GM19023 (cell line): ENCODE results near the gene IRX1.

Experiments
- ATAC-seq: cut with Tn5 transposase; IDR thresholded peaks from one replicate; pipeline ENCODE4 v1.9.1; 2021; ENCODE audit warnings: mild to moderate bottlenecking, moderate library complexity; ENCODE audit not compliant: unreplicated experiment

The IRX1 gene

DNA sequence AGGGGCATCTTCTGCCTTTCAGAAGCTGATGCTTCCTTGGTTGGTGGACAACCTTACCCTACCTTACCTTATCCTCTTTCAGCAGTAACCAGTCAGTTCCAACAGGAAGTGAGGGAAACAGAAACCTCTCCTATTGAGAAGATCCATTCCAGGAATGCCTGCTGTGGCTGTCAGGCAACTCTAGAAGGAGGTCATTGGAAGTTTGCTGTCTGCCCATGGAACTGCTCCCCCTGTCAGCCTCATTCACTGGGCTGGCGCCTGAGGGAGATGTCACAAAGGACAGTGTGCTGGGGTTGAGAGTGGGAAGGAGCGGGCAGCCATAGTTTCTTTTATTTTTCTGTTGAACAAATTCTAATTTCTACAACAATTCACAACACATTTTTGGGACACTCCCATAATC is 54.7 kb downstream of the IRX1 start:
- ATAC-seq, result no peak

DNA sequence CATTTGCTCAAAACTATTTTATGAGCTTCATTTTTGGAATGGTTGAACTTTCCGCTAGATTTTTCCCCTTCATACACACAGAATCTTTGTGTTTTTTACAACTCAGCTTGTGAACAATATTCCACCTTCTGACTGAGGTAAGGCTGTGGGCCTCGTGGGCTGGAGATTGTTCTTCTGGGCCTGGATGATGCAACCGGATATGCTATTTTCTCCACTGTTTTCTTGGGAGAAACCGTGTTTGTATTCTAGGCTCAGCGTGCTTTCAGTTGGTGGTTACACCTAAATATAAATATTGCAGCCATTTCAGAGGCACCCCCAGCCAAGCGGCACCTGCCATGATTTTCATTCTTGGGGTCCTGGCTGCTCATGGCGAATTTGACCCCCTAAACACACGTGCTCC is 55.2 kb downstream of the IRX1 start:
- no peak for ATAC-seq
